H1 (cell line): ENCODE data around the gene PLAAT2. TPM values are rescaled to one million over a fixed set of nuclear protein-coding genes. Genes with fewer than 3 reads are reported as not detected.

Source experiments
- BACH1 ChIP-seq: IDR thresholded peaks from 2 replicates; pipeline ENCODE4 v1.6.1; 2012; ENCODE audit warnings: low read length, improper control_type of control experiment
- CHD1 ChIP-seq: IDR thresholded peaks from 2 replicates; pipeline ENCODE4 v1.6.1; 2012; ENCODE audit warnings: low read depth, low read length, improper control_type of control experiment
- EGR1 ChIP-seq: IDR thresholded peaks from 2 replicates; pipeline ENCODE4 v1.6.1; 2011; ENCODE audit warnings: low read depth, low read length, borderline replicate concordance
- HDAC2 ChIP-seq, 2 experiments: fragments of 300-600 bp in 1 of 2; sonication (generic) in 1 of 2; IDR thresholded peaks; 2 replicates each; pipeline ENCODE4 v1.6.1; 2011 to 2012; ENCODE audit warnings: low read depth in 2 of 2, low read length in 2 of 2, mild to moderate bottlenecking in 2 of 2, moderate library complexity in 2 of 2, borderline replicate concordance in 1 of 2, inconsistent platforms in 1 of 2
- SAP30 ChIP-seq: fragments of 300-600 bp; sonication (generic); IDR thresholded peaks from 2 replicates; pipeline ENCODE4 v1.7.1; 2012; ENCODE audit warnings: low read length, moderate library complexity, mild to moderate bottlenecking, inconsistent platforms; ENCODE audit not compliant: insufficient read depth, insufficient replicate concordance
- SIN3A ChIP-seq, 2 experiments: IDR thresholded peaks in 1 of 2; conservative IDR thresholded peaks in 1 of 2; 2 replicates each; pipeline ENCODE4 v1.6.1; 2011 to 2012; ENCODE audit warnings: low read length in 2 of 2, improper control_type of control experiment in 1 of 2, low read depth in 1 of 2, mild to moderate bottlenecking in 1 of 2
- SIRT6 ChIP-seq: IDR thresholded peaks from one replicate; pipeline ENCODE4 v1.7.1; 2012; ENCODE audit warnings: low read length, inconsistent platforms
- SUZ12 ChIP-seq: fragments of 200-600 bp; sonication (generic); IDR thresholded peaks from 2 replicates; pipeline ENCODE4 v1.6.1; 2012; ENCODE audit warnings: mild to moderate bottlenecking, inconsistent platforms, low read length, moderate library complexity, mixed read lengths
- TAF1 ChIP-seq: IDR thresholded peaks from 2 replicates; pipeline ENCODE4 v1.6.1; 2011; ENCODE audit warnings: mild to moderate bottlenecking, low read depth, low read length
- polyA plus RNA-seq, 7 experiments: library from polyadenylated mRNA; depleted of rRNA in 3 of 7; stranded (reverse) in 5 of 7; unstranded in 2 of 7; fragments of >200 nt in 5 of 7; fragments of 200-250 nt in 2 of 7; gene quantifications; 1 replicate in 5 of 7; 2 replicates in 1 of 7; 4 replicates in 1 of 7; pipeline versions ENCODE4 v1.2.1 to v1.2.3, GENCODE V29; 2011 to 2013; ENCODE audit warnings: missing spikeins in 2 of 7, mixed read lengths in 2 of 7
- total RNA-seq: library from RNA; stranded (reverse); fragmentation: NEBNext Ultra II Directional; extraction: Animal tissue kit (Norgen Biotek cat#: 25700); gene quantifications from 2 replicates; pipeline ENCODE4 v1.2.1, GENCODE V29; 2021

PLAAT2 gene
- total and polyA plus RNA-seq, 2 of the 8 experiments (the other 6 are each of a cell fraction or from before 2014, with no cell fraction given), result 0.39 TPM; not detected in 1

DNA sequence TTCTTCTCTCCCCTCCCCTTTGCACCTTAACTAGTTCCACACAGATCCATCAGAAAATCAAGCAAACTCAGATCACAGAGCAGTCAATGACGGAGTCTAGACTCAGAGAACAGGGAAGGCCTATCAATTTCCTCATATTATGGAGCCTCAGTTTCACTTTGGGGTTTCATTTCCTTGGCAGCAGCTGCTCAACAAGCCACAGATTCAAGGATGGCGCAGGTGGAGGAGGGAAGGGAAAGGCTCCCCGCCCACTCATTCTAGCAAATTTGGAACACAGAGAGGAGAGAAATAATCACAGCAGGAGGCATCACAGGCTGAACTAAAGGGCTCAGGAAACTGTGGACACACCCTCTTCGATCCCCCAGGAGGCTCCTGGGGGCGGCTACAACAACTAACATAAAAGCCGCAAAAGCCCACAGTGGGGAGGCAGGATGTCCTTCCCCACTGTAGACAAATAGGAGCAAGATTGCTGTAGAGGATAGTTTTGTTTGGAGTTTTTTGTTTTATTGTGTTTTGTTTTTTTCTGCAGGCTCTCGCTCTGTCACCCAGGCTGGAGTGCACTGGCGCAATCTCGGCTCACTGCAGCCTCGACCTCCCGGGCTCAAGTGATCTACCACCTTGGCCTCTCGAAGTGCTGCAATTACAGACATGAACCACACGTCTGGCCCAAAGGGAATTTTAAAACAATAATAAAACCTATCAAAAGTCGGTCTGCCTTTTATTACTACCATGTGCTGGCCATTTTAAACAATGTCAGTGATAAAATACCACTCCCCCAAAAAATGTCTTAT is 47.6 kb upstream of the PLAAT2 start (continued):
- TF ChIP-seq SUZ12, result no peak
- 0 out of 4 replicates have a peak, but pooled peaks of 1 of the 2 experiments have one; percentile 69 for TF ChIP-seq HDAC2 (IDR thresholded peaks at IDR 0.05; ENCODE audit: borderline replicate concordance in 1 of 2, low read depth in 2 of 2, low read length in 2 of 2)
- peak; percentile 91 for TF ChIP-seq EGR1
- TF ChIP-seq SIN3A (conservative IDR thresholded peaks at IDR 0.05 in 1 of 2, IDR thresholded peaks at IDR 0.05 in 1 of 2; ENCODE audit: low read depth in 1 of 2, low read length in 2 of 2), result peak in 1 of 2 experiments; percentile 51; a peak in 1 of 4 replicates
- no peak for TF ChIP-seq TAF1
- TF ChIP-seq SAP30, result no peak
- TF ChIP-seq SIRT6, result no peak
- no peak for TF ChIP-seq BACH1
- TF ChIP-seq CHD1, result no peak
- TF ChIP-seq, all 59 proteins: peak for 5
